ENCODE data around the gene TGM5.

Gene TGM5

DNA sequence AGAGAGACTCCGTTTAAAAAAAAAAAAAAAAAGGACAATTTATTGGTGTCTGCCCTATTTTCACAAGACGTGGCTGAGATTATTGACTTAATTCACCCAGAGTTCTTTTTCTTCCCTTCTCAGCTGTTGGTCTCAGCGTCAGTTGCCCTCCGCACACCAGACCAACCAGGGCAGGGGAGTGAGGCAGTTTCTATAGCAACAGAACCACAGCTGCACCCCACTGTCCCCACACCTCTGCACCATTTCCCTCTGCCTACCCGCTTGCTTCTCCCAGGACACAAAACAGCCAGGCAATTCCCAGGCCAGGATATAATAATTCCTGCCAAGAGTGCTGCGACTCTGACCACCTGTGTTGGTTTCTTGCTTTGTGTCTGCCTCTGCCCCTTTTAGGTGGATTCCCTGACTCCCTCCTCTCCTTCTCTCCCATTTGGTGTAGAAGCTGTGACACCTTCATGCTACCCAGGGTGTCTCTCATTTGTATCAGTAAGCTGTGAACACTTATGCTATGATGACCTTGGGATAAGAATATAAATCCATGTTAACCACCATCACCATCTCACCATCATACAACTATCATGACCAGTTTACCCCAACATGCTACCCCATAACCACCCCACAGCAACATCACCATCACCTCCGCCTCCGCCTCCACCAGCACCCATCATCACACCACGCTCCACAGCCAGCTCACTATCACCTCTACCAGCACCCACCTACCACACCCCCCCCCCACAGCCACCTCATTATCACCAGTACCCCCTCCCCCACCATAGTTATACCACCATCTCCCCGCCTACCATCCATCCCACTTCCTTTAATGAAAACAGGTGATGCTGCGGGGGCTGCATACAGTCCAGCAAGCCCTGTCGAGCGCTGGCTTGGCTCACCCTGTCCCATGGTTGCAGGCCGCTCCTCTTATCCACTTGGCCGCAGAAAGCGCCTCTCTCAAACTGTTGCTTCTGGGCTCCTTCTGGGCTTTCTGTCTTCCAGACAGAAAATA, 46.5 kb downstream of the TGM5 start:
- in situ Hi-C loops (cut with MboI; ENCODE audit: low sequenced_read_pairs), result no loop called here

DNA sequence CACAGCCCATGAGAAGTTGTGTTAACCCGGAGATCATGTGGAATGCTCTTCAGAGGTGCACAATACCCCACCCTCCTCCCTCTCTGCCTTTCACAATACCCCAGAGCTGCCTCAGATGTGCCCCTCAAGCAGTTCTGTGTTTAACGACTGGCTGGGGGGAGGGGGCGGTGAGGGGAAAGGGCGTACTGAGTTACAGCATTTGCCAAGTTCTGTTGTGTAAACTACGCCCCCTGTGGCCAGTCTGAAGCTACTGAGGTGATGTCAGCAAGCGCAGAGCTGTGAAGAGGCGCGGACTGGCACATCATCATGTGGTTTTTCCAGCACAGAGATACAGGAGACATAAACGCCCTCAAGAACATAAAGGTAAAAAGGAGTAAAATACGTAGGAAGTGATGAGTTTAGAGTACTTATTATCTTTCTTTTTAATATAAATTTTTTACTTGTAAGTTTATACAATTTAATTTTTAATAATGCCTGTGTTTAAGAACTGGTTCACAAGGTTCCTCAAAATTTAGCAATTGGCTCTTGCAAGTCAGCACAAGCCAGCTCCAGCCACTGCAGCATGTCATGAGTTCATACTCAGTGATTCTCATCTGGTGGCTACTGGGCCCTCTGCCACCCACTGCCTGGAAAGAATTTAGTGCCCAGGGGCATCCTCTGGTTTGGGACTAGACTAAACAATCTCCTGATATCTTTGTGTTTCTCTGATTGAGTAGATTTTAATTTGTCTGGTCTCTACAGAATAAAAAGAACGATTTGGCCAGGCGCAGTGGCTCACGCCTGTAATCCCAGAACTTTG, 47.6 kb downstream of the TGM5 start:
- in situ Hi-C loops (cut with MboI; ENCODE audit: low sequenced_read_pairs), result no loop called here

DNA sequence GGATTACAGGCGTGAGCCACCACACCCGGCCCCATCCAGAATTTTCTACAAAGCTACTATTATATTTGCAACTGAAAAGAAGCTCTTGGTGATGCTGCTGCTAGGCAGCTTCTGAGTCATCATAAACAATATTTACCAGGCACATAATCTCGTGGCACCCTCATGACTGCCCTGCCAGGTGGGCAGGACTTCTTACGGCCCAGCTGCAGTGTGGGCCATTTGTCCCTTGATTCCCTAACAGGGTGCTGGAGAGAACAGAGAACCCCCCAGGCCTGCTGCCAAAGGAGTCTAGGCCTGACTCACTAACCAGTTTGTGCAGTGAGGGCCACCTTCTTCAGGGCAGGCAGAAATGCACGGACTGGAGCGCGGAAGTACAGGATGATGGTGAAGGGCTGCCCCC, 50.8 kb downstream of the TGM5 start:
- in situ Hi-C loops (cut with MboI; ENCODE audit: low sequenced_read_pairs), result no loop called here

DNA sequence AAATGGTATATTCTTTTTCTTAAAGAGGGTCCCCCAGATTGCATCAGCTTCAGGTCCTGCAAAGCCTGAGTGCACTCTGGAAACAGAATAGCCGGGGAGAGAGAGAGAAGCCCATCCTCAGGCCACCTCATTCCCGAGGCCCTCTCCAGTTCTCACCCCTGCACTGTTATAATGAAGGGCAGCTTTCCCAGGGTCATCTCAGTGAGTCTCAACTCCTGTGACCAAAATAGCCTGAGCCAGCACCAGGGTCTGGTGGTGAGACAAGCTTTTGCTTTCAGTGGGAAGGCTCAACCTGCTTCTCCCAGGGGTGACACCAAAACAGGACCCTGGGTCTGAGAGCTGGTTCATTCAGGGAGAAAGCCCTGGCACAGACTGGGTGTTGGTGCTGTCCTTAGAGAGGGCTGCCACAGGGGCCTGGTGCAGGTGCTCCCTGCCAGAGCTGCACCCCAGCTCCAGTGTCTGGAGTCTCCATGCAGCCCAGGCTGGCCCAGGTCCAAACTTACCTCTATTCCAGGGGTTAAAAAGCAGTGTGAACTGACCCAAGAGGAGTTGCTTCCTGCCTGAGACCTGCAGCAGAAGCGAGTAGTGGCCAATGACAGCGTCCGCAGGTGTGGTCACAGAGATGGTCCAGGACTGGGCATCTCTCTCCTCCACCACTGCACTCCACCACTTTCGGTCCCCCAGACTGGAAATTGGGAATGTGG, 52.0 kb downstream of the TGM5 start:
- in situ Hi-C loops (cut with MboI; ENCODE audit: low sequenced_read_pairs), result no loop called here

DNA sequence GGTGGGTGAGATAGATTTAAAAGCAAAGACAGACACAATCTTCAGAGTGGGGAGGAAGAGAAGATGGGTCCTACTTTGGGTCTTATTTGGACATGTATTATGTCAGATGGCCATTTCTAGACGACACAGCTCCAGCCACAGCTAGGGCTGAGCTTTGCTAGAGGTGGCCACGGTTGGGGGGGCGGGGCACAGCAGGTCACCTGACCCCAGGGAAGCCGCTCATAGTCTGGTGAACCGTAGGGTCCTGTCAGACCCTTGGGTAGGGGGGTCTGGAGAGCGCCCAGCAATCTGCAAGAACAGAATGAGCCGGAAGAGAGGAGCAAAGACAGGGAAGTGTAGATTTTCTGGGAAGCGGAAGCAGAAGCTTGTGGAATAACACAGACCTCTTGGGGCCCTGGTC, 52.6 kb downstream of the TGM5 start:
- in situ Hi-C loops (cut with MboI; ENCODE audit: low sequenced_read_pairs), result no loop called here

DNA sequence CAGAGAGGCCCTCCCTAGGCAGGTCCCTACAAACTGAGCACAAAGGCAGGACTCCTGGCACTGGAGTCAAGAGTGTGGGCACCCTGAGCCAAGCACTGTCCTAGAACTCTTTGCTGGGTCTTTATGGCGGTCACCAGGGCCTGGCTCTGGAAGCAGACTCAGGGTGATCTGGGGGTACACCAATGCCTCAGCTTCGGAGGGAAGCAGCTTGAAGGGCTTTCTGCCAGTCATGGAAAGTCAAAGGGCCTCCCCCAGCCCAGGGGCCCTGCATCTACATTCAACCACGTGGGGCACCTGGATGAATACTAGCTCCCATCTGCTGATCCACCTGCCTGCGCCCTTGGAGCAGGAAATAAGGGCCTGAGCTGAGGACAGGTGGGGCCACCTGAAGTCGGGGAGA, 53.3 kb downstream of the TGM5 start:
- in situ Hi-C loops (cut with MboI; ENCODE audit: low sequenced_read_pairs), result no loop called here

DNA sequence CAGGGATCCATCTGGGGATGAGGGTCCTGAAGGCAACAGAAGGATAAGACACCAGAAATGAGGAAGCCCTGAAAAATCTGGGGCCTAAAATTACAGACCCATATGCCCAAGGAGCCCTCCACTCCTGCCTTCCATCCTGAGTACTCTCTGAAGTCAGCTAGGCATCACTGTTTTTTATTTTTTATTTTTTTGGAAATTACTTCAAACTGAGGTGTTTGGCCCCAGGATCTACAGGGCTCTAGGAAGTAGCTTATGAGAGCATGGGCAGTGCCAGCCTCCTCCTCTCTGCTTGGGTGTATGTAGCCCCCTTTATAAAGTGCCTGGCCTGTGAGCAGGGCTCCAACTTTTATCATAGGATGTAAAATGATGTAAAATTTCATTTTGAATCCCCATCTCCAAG, 53.8 kb downstream of the TGM5 start:
- in situ Hi-C loops (cut with MboI; ENCODE audit: low sequenced_read_pairs), result no loop called here

DNA sequence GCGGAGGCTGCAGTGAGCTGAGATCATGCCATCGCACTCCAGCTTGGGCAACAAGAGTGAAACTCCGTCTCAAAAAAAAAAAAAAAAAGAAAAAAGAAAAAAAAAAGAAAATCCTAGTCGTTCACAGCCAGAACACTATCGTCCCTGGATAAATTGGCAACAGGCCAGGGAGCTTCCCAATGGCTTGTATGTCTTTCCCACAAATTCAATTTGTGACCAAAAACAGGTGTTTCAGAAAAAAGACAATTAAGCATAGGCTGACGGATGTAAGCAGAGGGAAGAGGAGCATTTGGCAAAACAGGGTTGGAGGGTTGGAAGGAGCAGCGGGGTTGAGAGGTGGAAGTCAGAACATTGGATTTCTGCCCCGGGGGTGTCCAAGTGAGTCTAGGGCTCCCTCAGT, 54.4 kb downstream of the TGM5 start:
- in situ Hi-C loops (cut with MboI; ENCODE audit: low sequenced_read_pairs), result no loop called here

DNA sequence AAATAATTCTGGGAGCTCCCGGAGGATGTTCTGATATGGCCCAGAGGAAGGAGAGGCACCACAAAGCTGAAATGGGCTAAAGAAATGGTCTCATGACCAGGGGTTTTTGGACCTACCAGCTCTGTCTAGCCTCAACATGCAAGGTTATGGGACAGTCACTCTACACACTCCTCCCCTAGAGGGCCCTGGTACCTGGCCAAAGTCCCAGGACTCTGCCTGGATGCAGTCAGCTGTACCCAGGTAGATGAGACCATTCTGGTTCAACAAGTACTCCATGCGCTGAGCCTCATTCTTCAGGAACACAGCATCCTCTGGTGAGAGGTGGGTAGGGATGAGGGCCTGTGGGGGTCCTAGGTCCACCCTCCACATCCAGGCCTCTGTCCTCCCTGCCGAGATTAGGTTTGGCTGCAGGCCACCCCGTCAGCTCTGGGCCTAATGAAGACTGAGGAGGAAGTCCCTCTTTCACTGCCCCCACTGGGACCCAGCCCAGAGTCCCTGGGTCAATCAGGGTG, 55.4 kb downstream of the TGM5 start:
- in situ Hi-C loops (cut with MboI; ENCODE audit: low sequenced_read_pairs), result no loop called here

DNA sequence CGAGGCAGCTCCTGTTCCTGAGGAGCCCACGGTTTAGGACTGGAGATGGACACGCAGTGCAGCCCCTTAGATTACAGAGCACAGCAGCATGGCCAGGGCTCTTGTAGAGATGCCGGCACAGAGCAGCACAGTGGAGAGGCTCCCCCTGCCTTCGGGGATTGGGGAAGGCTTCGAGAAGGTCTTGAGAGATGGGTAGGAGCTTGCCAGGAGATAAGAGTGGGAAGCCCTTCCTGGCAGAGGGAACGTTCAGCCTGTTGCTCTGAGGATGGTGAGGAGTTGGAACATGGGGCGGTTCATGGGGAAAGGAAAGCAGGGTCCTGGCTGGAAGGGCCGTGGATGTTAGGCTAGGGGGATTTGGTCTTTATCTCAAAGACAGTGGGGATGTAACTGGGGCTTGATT, 55.9 kb downstream of the TGM5 start:
- in situ Hi-C loops (cut with MboI; ENCODE audit: low sequenced_read_pairs), result no loop called here

DNA sequence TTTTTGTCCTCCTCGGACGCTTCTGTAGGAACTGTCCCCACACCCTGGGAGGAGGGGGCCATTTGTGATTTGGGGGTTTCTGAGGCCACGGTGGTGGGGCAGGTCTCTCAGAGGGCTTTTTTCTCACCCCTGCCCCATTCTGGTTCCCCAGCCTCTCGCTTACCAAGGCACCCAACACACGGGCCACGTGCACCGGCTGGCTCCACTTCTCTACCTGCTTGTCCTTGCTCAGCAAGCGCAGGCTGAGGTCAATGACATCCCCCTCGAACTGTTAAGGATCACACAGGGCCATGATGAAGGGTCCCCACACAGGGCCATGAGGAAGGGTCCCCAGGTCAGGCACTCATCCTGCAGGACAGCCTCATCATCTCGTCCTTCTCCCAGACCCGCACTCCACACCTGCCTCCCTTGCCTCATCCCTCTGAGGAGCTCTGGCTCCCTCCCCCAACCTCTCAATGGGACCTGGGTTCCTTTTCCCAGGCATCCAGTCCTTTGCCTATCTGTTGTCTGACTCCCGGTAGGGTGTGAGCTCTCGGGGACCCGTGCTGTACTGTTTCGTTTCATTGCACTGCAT, 56.5 kb downstream of the TGM5 start:
- in situ Hi-C loops (cut with MboI; ENCODE audit: low sequenced_read_pairs), result no loop called here

DNA sequence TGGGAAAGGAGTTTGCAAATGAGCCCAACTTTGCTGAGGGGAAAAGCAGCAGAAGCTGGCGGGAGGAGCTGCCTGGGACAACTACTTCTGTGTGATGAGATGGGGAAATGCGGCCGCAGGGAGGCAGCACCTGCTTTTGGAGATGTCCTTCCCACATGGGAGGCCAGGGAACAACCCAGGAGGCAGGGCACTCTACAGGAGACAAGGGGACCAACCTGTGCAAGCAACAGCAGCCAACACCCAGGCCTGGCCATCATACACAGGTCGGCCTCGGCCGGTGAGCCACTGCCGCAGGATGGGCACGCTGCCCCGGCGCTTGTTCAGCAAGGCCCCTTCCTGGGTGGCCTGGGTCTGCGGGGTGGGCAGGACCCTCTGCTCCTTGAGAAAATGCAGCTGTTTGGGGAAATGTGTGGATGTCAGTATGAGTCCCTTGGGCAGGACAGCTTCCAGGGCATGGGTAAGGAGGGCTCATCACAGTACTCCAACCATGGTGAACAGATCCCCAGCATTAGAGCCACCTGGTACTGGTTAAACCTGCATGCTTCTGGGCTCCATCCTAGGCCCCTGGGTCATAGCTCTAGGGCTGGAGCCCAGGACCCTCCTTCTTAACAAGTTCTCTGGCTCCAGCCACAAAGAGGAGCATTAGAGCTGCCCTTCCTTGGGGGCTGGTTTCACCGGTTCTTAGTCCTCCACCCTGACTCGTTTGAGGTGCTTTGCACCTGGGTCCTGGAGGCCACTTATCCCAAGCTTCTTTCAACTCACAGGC, 57.5 kb downstream of the TGM5 start:
- in situ Hi-C loops (cut with MboI; ENCODE audit: low sequenced_read_pairs), result no loop called here

DNA sequence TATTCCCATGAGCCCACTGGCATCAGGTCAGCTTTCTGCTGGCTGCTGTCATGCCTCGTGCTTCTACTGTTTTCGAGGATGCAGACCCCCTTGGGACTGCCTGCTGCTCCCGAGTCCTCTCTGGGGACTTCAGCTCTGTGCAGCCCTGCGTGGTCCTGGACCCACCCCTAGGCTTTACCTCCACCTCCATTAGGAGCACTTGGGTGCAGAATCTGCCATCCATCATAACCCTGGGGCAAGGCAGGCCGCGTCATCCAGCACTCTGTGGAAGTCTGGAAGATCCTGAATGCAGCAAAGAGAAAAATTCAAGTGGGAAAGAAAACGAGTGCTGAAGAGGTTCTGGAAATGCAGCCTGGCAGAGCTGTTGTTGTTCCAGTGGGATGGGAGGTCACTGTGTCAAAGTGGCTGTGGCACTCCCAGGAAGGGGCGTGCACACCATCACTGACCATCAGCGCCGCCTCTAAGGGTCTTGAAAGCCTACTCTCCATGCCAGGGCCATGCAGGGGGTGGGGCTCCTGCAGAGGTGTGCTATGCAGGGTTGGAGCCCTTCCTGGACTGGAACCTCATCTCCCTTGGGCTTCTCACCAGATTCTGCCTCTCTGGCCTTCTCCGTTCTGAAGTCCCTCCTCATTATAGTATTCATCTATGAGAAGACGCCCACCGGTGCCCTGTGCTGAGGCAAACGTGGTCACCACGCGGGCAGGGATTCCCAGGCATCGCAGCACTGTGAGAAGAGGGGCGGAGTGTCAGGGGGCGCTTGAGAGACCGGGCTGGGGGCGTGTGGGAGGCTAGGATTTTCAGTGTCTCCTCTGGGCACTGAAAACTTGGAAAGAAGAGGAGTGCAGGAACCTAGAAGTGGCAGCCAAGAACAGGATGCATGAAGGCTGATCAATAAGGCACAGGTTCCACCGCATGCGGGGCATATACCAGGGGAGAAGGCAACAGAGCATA, 58.4 kb downstream of the TGM5 start:
- in situ Hi-C loops (cut with MboI; ENCODE audit: low sequenced_read_pairs), result no loop called here

DNA sequence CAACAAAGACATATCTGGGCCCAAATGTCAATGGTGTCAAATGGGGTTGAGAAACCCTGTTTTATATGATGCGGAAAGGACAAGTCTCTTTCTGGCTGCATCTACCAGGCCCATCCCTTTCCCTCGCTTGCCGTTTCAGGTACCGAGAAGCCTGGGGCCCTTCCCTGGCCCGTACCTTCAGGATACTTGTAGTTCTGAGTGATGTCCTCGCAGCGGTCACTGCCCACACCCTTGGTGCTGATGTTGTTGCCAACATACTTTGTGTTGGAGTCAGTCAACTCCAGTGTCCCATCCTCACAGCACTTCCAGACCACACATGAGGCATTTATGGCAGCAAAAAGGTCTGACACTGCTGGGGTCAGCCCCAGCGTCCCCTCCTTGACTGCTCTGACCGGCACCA, 59.7 kb downstream of the TGM5 start:
- in situ Hi-C loops (cut with MboI; ENCODE audit: low sequenced_read_pairs), result no loop called here

DNA sequence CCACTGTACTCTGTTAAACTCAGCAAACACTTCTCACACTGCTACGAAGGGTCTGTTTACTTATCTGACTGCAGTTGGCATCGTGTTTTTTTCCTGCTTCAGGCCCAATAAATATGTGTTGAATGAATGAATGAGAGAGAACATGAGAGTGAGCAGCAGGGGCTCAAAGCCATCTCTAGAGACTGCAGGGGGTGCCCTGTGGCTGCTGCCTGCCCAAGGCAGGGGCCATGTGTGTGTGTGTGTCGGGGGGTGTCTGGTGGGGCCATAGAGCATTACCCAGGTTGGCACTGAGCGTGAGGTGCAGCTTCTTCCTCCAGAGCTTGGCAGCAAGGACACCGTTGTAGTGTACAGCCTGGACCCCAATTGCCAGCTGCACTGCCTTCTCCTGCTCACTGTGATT, 60.7 kb downstream of the TGM5 start:
- in situ Hi-C loops (cut with MboI; ENCODE audit: low sequenced_read_pairs), result no loop called here

DNA sequence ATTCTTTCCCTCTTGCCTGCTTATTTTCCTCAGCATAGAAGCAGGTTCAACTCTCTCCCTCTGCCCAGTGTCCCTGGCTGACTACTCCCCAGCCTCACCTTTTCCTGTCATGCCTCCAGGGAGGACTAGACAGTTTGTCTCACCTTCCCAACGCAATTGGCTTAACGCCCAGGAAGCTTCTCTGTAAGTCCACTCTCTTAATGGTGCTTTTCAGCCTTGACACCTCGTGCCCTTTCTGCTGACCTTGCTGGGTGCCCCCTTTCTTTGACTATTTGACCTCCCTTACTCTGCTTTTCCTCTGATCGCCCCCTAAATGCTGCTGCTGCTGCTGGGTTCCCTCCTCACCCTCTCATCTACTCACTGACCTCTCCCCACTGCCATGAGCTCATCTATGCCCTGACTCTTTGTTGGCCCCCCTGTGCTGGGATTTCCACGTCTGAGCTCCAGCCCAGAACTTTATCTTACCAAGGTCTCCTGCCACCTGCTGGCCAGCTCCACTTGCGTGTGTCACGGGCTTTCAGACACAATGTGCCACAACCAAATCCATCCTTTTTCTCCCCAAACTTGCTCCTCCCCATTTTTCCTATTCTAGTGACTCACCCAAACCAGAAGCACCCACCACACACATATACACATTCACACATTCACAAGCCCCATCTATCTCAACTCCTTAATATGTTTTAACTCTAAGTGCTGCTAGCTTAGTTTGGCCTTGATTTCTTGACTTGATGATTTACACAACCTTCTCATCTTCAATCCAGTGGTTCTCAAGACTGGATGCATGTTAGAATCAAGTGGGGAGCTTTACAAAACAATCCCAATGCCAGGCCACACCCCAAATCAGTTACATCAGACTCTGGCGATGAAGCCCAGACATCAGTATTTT, 62.5 kb downstream of the TGM5 start:
- in situ Hi-C loops (cut with MboI; ENCODE audit: low sequenced_read_pairs), result no loop called here

DNA sequence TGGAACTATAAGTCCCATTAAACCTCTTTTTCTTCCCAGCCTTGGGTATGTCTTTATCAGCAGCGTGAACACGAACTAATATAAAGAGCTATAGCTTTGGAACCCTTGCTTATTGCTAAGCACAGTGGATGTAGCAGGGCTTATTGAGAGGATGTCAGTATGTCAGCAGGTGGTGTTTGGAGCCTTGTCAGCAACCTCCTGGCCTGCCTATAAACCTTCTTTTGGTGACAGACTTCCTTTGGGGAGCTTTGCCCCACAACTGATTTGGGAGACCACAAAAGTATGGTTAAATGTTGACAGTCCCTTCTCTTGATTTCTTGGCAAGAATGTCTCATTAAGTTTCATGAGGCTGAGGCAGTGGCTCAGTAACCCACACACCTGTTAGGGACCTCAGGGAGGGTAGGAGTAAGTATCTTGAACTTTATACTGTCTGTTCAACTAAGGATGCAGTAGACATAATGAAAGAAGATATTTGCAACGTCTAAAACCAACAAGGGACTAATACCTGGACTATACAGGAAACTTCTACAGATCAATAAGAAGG, 66.7 kb downstream of the TGM5 start:
- in situ Hi-C loops (cut with MboI; ENCODE audit: low sequenced_read_pairs), result no loop called here

DNA sequence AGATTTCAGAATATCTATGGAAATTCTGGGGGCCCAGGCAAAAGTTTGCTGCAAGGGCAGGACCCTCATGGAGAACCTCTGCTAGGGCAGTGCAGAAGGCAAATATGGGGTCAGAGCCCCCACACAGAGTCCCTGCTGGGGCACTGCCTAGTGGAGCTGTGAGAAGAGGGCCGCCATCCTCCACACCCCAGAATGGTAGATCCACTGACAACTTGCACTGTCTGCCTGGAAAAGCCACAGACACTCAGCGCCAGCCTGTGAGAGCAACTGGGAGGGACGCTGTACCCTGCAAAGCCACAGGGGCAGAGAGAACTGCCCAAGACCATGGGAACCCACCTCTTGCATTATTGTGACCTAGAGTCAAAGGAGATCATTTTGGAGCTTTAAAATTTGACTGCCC, 67.7 kb downstream of the TGM5 start:
- in situ Hi-C loops (cut with MboI; ENCODE audit: low sequenced_read_pairs), result no loop called here

Data from hTERT RPE-1 (cell line).